GM18909 (cell line): ENCODE results near the gene RGS6.

ENCODE experiments used
- ATAC-seq: cut with Tn5 transposase; IDR thresholded peaks from one replicate; pipeline ENCODE4 v1.9.1; 2021; ENCODE audit warnings: mild to moderate bottlenecking; ENCODE audit not compliant: unreplicated experiment, poor library complexity

Gene RGS6

DNA sequence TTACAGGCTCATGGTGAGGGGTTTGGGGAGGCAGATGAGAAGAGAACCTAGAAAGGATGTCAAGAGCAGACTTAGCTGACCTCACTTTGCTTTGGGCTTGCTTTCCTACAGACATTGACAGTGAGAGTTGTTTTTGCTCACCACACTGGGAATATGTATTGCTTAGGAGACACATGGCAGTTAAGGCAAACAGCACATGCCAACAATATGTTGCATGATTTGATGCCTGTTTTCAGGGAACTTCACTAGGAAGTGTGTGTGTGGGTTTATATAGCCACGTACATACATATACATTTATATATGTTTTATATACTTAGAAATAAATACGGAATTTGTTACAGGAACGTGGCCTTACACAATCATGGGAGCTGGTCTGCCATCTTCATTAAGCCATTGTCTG lies 346.1 kb downstream of the RGS6 start:
- no peak for ATAC-seq

GRCh38 chr14:72284176-72284575 lies 351.9 kb downstream of the RGS6 start:
- no peak for ATAC-seq

GRCh38 chr14:72290241-72290640 lies 358.0 kb downstream of the RGS6 start:
- no peak for ATAC-seq

DNA sequence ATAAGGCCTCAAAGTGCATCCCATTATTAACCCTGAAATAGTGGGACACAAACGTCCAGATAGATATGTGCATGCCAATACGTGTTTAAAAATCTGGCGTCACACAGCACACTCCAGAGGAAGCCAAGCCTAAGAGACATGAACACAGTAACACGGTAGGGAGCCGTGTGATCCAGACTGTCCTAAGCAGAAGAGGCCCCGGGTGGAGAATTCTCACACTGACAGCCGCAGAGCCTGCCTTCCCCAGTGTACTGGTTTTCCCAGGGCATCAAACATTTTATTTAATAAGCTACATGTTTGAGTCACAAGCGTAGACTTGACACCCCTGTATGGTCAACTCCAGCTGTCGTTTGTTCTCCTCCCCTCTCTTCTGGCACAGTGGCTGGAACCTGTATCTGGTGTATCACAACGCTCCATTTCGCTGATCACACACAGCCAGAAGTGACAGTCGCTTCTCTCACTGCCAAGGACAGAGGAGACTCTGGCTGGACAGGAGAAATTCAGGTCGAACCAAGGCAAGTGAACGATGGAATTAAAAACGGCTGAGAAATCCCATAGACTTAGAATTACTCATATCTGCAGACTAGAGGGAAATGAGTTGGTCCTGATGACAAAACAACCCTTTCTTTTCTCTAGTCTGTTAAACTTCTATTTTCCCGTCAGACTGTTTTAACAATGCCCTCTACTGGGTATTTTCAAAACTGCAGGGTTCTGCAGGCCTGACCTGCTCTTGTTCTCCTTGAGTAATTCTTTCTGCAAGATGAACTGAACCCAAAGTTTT lies 359.9 kb downstream of the RGS6 start:
- no peak for ATAC-seq

GRCh38 chr14:72292689-72293024 lies 360.4 kb downstream of the RGS6 start:
- no peak for ATAC-seq

DNA sequence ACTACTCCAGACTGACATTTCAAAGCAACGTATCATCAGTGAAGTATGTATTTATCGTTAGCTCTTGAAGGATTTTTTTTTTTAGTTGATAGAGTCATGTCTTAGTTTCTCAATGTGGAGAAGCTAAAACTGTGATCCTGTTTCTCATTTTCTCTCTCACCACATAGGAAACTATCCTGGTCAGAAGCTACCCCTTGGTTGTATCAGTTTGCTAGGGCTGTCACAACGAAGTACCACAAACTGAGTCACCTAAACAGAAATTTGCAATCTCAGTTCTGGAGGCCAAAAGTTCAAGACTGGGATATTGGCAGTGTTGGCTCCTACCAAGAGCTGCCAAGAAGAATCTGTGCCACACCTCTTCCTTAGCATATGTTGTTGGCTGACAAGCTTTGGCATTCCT lies 369.1 kb downstream of the RGS6 start:
- no peak for ATAC-seq

GRCh38 chr14:72303930-72304329 lies 371.7 kb downstream of the RGS6 start:
- ATAC-seq = no peak

DNA sequence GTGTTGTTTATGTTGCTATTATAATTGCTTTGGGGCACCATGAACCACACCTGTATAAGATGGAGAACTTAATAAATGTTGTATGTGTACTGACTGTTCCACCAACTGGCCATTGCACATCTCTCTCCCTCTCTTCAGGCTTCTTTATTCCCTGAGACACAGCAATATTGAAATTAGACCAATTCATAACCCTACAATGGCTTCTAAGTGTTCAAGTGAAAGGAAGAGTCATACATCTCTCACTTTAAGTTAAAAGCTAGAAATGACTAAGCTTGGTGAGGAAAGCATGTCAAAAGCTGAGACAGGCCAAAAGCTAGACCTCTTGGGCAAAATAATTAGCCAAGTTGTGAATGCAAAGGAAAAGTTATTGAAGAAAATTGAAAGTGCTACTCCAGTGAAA lies 373.3 kb downstream of the RGS6 start:
- no peak for ATAC-seq

GRCh38 chr14:72308967-72309485 lies 376.8 kb downstream of the RGS6 start:
- ATAC-seq = no peak

DNA sequence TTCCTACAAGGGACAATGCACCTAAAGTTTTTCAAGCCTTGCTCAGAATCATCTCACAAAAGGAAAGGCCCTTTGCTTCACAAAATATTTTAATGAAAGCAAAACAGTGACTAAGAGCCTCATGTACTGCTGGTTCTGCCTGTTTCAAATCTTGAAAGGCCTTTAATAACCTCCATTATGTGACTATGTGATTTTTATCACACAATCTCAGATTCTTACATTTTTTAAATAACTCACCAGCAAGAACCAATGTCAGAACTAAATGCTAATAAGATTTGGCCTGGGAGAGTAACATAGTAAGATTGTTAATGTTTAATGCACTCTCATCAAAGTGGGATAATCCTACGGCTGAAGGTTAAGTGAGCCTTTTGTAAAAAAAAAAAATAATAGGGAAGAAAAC lies 378.9 kb downstream of the RGS6 start:
- no peak for ATAC-seq

GRCh38 chr14:72311516-72311915 lies 379.3 kb downstream of the RGS6 start:
- no peak for ATAC-seq

DNA sequence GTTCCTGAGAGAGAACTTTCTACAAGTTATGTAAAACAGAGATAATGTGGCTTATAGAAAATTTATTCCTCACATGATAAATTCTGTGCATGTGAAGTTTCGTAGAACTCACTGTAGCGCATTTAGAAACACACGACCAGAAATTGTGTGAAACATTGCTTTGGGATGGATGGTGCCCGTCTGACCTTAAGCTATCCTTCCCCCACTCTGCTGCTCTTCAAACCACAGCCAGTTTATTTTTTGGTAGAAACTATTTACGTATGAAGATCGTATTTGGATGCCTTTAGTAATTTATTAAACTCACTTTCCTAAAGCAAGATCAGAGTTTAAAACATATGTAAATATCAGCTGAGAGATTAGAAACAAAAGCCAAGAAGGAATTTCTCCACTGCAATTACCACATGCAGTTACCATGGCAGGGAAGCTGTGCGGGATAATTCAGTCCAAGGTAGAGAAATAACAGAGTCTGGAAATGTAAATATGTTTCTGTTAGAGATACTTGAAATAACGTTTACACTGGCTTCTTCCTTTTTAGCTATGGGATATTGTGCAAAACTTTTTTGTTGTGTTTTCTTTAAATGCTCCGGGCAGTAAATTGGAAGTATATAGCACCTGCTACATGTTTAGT lies 382.7 kb downstream of the RGS6 start:
- no peak for ATAC-seq

- ATAC-seq = no peak
These were observed 383.5 kb downstream of the RGS6 start for GRCh38 chr14:72315714-72316113.

DNA sequence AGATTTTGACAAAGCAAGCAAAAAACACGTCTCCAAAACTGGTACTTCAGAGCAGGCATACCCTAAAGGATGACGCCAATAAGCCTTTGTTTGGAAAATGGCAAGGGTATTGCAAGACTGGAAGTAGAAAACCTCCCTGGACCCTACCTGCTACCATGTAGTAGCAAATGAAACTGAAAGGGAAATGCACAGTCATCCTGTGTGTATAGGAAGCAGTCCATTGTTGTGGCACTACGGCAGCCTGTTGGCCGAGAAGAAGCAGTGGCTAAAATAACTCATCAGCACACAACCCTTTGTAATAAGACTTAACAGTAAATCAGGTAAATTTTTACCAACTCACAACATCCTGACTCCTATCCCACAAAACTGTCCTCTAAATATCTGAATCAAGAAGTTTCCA lies 386.4 kb downstream of the RGS6 start:
- ATAC-seq = no peak

DNA sequence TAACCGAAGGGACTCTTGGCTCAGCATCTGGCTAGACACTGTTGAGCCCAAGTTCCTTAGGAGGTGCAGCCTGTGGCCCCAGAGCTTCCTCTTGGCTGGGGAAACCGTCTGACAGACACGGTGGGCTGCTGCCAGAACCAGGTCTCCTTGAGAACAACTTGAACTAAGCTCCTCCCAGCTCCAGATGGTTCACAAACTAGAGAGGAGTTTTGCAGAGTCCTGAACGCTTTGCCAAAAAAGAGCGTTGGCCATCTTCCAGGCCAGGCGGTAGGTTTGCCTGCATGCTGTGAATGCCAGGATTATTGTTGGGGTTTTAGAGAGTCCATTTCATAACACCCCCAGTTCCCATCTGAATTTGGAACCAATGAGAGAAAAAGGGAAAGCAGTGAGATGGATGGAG lies 399.8 kb downstream of the RGS6 start:
- ATAC-seq = no peak

DNA sequence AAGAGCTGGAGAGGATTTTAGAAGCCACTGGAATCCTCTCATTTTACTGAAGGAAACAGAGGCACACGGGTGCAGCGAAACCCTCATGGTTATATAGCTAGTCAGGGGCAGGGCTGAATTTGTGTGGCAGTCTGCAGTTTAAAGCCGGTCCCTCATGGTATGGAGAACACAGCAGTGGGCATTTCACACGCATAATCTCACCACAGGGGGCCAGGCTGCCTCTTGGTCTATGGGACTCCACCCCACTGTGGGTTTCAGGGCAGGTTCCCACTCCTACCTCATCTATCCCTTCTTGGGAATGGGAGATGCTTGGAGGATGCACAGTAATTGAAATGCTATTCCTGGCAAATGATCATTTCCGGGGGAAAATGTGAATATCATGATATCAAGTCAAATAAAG lies 400.6 kb downstream of the RGS6 start:
- no peak for ATAC-seq

DNA sequence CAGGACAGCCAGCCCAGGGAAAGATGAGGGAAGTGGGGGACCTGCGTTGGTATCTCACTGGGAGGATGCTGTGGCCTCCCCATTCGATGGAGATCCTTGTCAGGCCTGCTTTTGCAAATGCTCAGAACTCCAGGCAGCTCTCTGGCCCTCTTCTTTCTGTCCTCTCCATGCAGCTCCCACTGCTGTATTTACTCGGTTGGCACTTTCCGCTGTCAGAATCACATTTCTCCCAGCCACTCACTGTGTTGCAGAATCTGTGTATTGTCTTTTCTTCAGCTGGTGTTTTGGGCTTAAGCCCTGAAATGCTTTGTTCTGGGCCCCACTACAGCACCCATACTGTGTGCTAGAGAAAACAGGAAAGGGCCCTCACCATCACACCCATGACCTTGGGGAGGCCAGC lies 401.1 kb downstream of the RGS6 start:
- ATAC-seq = no peak

- no peak for ATAC-seq
These were observed 404.2 kb downstream of the RGS6 start for GRCh38 chr14:72336311-72336980.

DNA sequence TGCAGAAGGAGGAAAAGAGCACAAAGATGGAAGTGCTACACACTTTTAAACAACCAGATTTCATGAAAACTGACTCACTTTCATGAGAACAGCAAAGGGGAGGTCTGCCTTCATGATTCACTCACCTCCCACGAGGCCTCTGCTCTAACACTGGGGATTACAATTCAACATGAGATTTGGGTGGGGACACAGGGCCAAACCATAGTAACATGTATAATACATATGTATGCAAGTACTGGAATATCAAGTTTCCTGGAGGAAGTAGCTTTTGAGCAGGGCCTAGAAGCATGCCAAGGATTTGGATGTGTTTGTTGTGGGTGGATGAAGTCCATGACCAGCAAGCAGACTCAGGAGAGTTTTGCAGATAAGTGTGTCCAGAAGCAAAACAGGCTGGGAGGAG lies 409.0 kb downstream of the RGS6 start:
- no peak for ATAC-seq

DNA sequence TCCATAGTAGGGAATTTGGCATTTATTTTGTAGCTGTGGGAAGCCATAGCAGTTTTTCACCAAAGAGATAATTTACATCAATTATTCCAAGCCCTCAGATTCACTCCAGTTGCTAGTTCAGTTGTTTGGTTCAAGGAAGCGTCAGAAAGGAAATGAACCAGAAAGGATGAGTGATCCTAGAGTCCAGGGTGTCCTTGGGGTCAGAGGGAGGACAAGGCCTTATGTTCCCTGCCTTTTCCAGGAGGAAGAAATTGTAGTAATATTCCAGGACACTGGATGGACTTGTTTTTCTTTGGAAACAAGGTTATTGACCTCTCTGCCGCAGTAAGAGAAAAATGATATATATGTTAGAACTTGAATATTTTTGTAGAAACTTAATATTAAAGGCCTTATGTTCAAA lies 409.5 kb downstream of the RGS6 start:
- no peak for ATAC-seq

- ATAC-seq = no peak
These were observed 414.9 kb downstream of the RGS6 start for GRCh38 chr14:72347118-72347517.

GRCh38 chr14:72350215-72350614 lies 418.0 kb downstream of the RGS6 start:
- ATAC-seq = no peak
